ENCODE results near the gene IL15RA.

- TF ChIP-seq CTCF (IDR thresholded peaks at IDR 0.05): no peak
- TF ChIP-seq POLR2A (IDR thresholded peaks at IDR 0.05): no peak
Measured at GRCh38 chr10:6025683-6026255, 48.4 kb upstream of the IL15RA start.
